ENCODE measurements around the gene HOXD13. TPM values are rescaled to one million over a fixed set of nuclear protein-coding genes. Genes with fewer than 3 reads are reported as not detected.

Gene HOXD13
- total and polyA plus RNA-seq, 2 donors (not counting 1 experiment from before 2014, with no cell fraction given): not detected

DNA sequence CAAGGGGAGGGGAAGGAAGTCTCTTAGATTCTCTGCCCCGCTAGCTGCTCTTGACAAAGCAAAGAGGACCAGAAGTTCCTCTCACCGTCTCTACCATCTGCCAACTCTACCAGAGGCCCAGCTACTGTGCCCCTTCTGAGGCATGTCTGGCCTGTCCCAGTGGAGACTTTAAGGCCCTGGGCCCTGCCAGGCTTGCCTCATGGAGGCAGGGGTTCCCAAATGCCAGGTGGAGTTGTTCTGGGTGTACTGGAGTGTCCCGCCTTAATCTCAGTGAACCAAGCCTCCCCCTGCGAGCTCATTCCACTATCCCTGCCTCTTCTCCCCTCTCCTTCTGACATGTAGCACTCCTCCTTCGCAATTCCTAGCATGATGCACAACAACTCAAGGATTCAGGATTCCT is 9.3 kb downstream of the HOXD13 start:
- Mint-ChIP-seq H3K4me1 (peaks cover 17% of the 10 kb centered on the region), H3K27me3 (peaks cover 81% of the 10 kb centered on the region), H3K27ac (no peak overlapping the region), H3K4me3 (no peak overlapping the region), H3K9me3 (ENCODE audit: insufficient read depth) (no peaks in the 10 kb centered on the region)
- Histone ChIP-seq H3K4me1 (ENCODE audit: control insufficient read depth in 2 of 2, insufficient read depth in 2 of 2, low read length in 2 of 2) (peaks cover 12 to 52% of the 10 kb centered on the region in 2 donors), H3K9ac (ENCODE audit: low read length) (no peak overlapping the region), H3K4me2 (replicated peaks; ENCODE audit: low read depth, low read length, poor library complexity, severe bottlenecking) (no peak overlapping the region), H2AFZ (ENCODE audit: insufficient read depth, low read depth, low read length, poor library complexity, severe bottlenecking) (no peak overlapping the region), H3K27ac (ENCODE audit: low read length in 2 of 2) (no peak overlapping the region), H3K9me3 (ENCODE audit: control extremely low read depth in 1 of 3, control insufficient read depth in 2 of 3, insufficient read depth in 1 of 3, low read length in 2 of 3) (peaks cover 0 to 64% (median 0%) of the 10 kb centered on the region in 3 donors), H4K20me1 (ENCODE audit: control insufficient read depth, insufficient read depth, low read length, poor library complexity, severe bottlenecking) (no peaks in the 10 kb centered on the region), H3K27me3 (replicated peaks in 1 of 4; ENCODE audit: control extremely low read depth in 1 of 4, control insufficient read depth in 3 of 4, insufficient read depth in 4 of 4, low read length in 3 of 4) (peaks cover 0 to 98% (median 66%) of the 10 kb centered on the region in 4 experiments), H3K79me2 (ENCODE audit: control insufficient read depth, insufficient read depth, low read length) (no peaks in the 10 kb centered on the region), H3K4me3 (ENCODE audit: control extremely low read depth in 1 of 5, extremely low read depth in 1 of 5, insufficient read depth in 1 of 5, low read depth in 2 of 5, low read length in 4 of 5) (no peak overlapping the region), H3K36me3 (replicated peaks in 1 of 2; ENCODE audit: control extremely low read depth in 1 of 2, control insufficient read depth in 1 of 2, extremely low read depth in 1 of 2, insufficient read depth in 2 of 2, low read length in 1 of 2) (no peaks in the 10 kb centered on the region)
- ChIA-PET POLR2A (no interaction called here), CTCF (interaction anchor here (0.8 to 1.6 kb wide), 2 partner anchors 25 to 550 kb away, joined by 3 to 4 read pairs; no protein-coding TSS in a partner anchor)
- ATAC-seq (ENCODE audit: low read depth): no peak
- WGBS (ENCODE audit: insufficient coverage): 10% methylated on average over 3 of the region's 5 CpGs
- TF ChIP-seq, protein P1, sequence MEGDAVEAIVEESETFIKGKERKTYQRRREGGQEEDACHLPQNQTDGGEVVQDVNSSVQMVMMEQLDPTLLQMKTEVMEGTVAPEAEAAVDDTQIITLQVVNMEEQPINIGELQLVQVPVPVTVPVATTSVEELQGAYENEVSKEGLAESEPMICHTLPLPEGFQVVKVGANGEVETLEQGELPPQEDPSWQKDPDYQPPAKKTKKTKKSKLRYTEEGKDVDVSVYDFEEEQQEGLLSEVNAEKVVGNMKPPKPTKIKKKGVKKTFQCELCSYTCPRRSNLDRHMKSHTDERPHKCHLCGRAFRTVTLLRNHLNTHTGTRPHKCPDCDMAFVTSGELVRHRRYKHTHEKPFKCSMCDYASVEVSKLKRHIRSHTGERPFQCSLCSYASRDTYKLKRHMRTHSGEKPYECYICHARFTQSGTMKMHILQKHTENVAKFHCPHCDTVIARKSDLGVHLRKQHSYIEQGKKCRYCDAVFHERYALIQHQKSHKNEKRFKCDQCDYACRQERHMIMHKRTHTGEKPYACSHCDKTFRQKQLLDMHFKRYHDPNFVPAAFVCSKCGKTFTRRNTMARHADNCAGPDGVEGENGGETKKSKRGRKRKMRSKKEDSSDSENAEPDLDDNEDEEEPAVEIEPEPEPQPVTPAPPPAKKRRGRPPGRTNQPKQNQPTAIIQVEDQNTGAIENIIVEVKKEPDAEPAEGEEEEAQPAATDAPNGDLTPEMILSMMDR (IDR thresholded peaks at IDR 0.05): no peak
- no peak for TF ChIP-seq EZH2 (IDR thresholded peaks at IDR 0.05; ENCODE audit: borderline replicate concordance, insufficient read depth, low read depth, low read length, poor library complexity, severe bottlenecking)
- no peak for DNase-seq
- intact Hi-C loops (cut with micrococcal nuclease): no loop called here

DNA sequence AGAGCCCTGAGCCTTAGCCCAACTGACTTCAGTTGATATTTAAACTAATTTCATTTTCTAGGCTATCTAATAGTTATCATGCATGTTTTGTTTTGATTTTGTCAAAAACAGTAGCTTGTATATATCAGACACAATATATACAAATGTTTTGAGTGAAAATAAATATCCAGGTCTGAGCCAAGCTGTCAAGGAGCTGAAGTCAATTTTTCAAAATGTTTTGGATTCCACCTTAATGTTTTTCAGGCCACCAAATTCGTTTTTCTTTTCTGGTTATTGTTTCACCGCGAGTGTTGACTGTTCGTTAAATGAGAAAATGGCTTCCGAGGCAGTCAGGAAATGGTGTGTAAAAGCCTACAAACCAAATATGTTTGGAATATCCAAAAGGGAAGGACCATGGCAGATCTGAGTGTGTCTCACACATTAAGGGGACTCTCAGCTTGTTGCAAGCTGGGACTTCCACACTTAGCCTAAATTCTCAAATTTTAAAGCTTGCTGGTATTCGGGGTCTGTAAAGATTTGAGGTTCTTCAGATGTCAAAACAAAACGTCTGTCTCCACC is 9.9 kb downstream of the HOXD13 start:
- peaks cover 0 to 65% (median 0%) of the 10 kb centered on the region in 3 donors for H3K9me3 ChIP-seq (ENCODE audit: control extremely low read depth in 1 of 3, control insufficient read depth in 2 of 3, insufficient read depth in 1 of 3, low read length in 2 of 3)
- no peak overlapping the region for H3K27ac ChIP-seq (ENCODE audit: low read length in 2 of 2)
- peaks cover 10 to 50% of the 10 kb centered on the region in 2 donors for H3K4me1 ChIP-seq (ENCODE audit: control insufficient read depth in 2 of 2, insufficient read depth in 2 of 2, low read length in 2 of 2)
- ChIA-PET CTCF (interaction anchor here (1.2 to 1.6 kb wide), 3 partner anchors 9 to 550 kb away, joined by 3 to 4 read pairs (median 4); no protein-coding TSS in a partner anchor), POLR2A (no interaction called here)
- H3K27me3 ChIP-seq (replicated peaks in 1 of 4; ENCODE audit: control extremely low read depth in 1 of 4, control insufficient read depth in 3 of 4, insufficient read depth in 4 of 4, low read length in 3 of 4): peaks cover 0 to 97% (median 65%) of the 10 kb centered on the region in 4 experiments
- Mint-ChIP-seq H3K27ac (no peak overlapping the region), H3K4me3 (no peak overlapping the region), H3K9me3 (ENCODE audit: insufficient read depth) (no peaks in the 10 kb centered on the region), H3K27me3 (peaks cover 80% of the 10 kb centered on the region), H3K4me1 (peaks cover 15% of the 10 kb centered on the region)
- no peak overlapping the region for H2AFZ ChIP-seq (ENCODE audit: insufficient read depth, low read depth, low read length, poor library complexity, severe bottlenecking)
- DNase-seq (no peak), ATAC-seq (ENCODE audit: low read depth) (no peak)
- no peaks in the 10 kb centered on the region for H3K79me2 ChIP-seq (ENCODE audit: control insufficient read depth, insufficient read depth, low read length)
- H4K20me1 ChIP-seq (ENCODE audit: control insufficient read depth, insufficient read depth, low read length, poor library complexity, severe bottlenecking): no peaks in the 10 kb centered on the region
- TF ChIP-seq, protein P1 (IDR thresholded peaks at IDR 0.05): no peak
- TF ChIP-seq EZH2 (IDR thresholded peaks at IDR 0.05; ENCODE audit: borderline replicate concordance, insufficient read depth, low read depth, low read length, poor library complexity, severe bottlenecking): no peak
- no peak overlapping the region for H3K9ac ChIP-seq (ENCODE audit: low read length)
- no peaks in the 10 kb centered on the region for H3K36me3 ChIP-seq (replicated peaks in 1 of 2; ENCODE audit: control extremely low read depth in 1 of 2, control insufficient read depth in 1 of 2, extremely low read depth in 1 of 2, insufficient read depth in 2 of 2, low read length in 1 of 2)
- H3K4me3 ChIP-seq (ENCODE audit: control extremely low read depth in 1 of 5, extremely low read depth in 1 of 5, insufficient read depth in 1 of 5, low read depth in 2 of 5, low read length in 4 of 5): no peak overlapping the region
- no peak overlapping the region for H3K4me2 ChIP-seq (replicated peaks; ENCODE audit: low read depth, low read length, poor library complexity, severe bottlenecking)
- intact Hi-C loops (cut with micrococcal nuclease): no loop called here
- 17% methylated on average over 7 of the region's 7 CpGs for WGBS (ENCODE audit: insufficient coverage)

All from B cell (primary cell).